ENCODE data around the gene GMDS.

Gene GMDS

GRCh38 chr6:1593286-1593957 lies 652.0 kb downstream of the GMDS start:
- TF ChIP-seq CTCF (IDR thresholded peaks at IDR 0.05; ENCODE audit: control insufficient read depth, insufficient read depth, low read depth, low read length, missing control alignments) = no peak
- no peak overlapping the region for H3K4me3 ChIP-seq (ENCODE audit: control insufficient read depth, low read depth, low read length)
- DNase-seq (ENCODE audit: low read depth) = no peak

GRCh38 chr6:1592852-1593251 lies 652.6 kb downstream of the GMDS start:
- DNase-seq (ENCODE audit: low read depth) = no peak
- no peak overlapping the region for H3K4me3 ChIP-seq (ENCODE audit: control insufficient read depth, low read depth, low read length)
- no peak for TF ChIP-seq CTCF (IDR thresholded peaks at IDR 0.05; ENCODE audit: control insufficient read depth, insufficient read depth, low read depth, low read length, missing control alignments)

- no peak for DNase-seq (ENCODE audit: low read depth)
- TF ChIP-seq CTCF (IDR thresholded peaks at IDR 0.05; ENCODE audit: control insufficient read depth, insufficient read depth, low read depth, low read length, missing control alignments) = no peak
- no peak overlapping the region for H3K4me3 ChIP-seq (ENCODE audit: control insufficient read depth, low read depth, low read length)
Measured at GRCh38 chr6:1591926-1592325, 653.5 kb downstream of the GMDS start.

- H3K4me3 ChIP-seq (ENCODE audit: control insufficient read depth, low read depth, low read length) = no peak overlapping the region
- no peak for TF ChIP-seq CTCF (IDR thresholded peaks at IDR 0.05; ENCODE audit: control insufficient read depth, insufficient read depth, low read depth, low read length, missing control alignments)
- DNase-seq (ENCODE audit: low read depth) = no peak
Measured at GRCh38 chr6:1591243-1591642, 654.2 kb downstream of the GMDS start.

- TF ChIP-seq CTCF (IDR thresholded peaks at IDR 0.05; ENCODE audit: control insufficient read depth, insufficient read depth, low read depth, low read length, missing control alignments) = no peak
- no peak for DNase-seq (ENCODE audit: low read depth)
- H3K4me3 ChIP-seq (ENCODE audit: control insufficient read depth, low read depth, low read length) = no peak overlapping the region
Measured at GRCh38 chr6:1590580-1590979, 654.8 kb downstream of the GMDS start.

GRCh38 chr6:1589208-1589607 lies 656.2 kb downstream of the GMDS start:
- no peak for DNase-seq (ENCODE audit: low read depth)
- no peak for TF ChIP-seq CTCF (IDR thresholded peaks at IDR 0.05; ENCODE audit: control insufficient read depth, insufficient read depth, low read depth, low read length, missing control alignments)
- H3K4me3 ChIP-seq (ENCODE audit: control insufficient read depth, low read depth, low read length) = no peak overlapping the region

All from AG09309 (cell line).